A549 (cell line): ENCODE data around the gene TSTD1. TPM values are rescaled to one million over a fixed set of nuclear protein-coding genes. Genes with fewer than 3 reads are reported as not detected.
A peak's percentile ranks its signal among the peaks of the same experiment; 100 is the strongest.

Experiments used
- ATAC-seq, 2 experiments: fragments of 200-7000 bp in 1 of 2; fragments of >200 bp in 1 of 2; cut with Nextera tagmentation in 1 of 2; cut with Tn5 transposase in 1 of 2; 3 replicates each; pipeline versions ENCODE4 v1.8.0 to v1.9.1; 2018 to 2020; ENCODE audit warnings: mild to moderate bottlenecking in 1 of 2, moderate library complexity in 1 of 2
- CTCF ChIA-PET: fragments of 300-600 bp; sonication (Branson Sonifier 250); formaldehyde crosslinking; extraction: SDS; loops from one replicate; lab custom pipeline; 2021; ENCODE audit warnings: antibody characterized with exemption, inconsistent platforms; lab: Yijun Ruan, JAX
- POLR2A ChIA-PET: fragments of 350-600 bp; formaldehyde crosslinking; extraction: SDS; loops from one replicate; lab custom pipeline; 2021; ENCODE audit warnings: antibody characterized with exemption, inconsistent platforms; lab: Yijun Ruan, JAX
- DNase-seq, 2 experiments: peaks; one replicate each; pipeline versions ENCODE4 v3.0.0 to v3.0.0-alpha.2; 2011 to 2016; ENCODE audit warnings: low read depth in 1 of 2, low spot score in 1 of 2
- FAIRE-seq: peaks from 2 replicates; lab custom pipeline; 2011; peaks lifted over from hg19 to GRCh38; lab: Jason Lieb, UNC
- H3K27ac ChIP-seq, 2 experiments: fragments of >200 bp; sonication (Bioruptor Twin); formaldehyde crosslinking; 3 replicates each; pipeline ENCODE4 v1.5.1; 2016 to 2017
- H3K4me1 ChIP-seq: fragments of >200 bp; sonication (Bioruptor Twin); formaldehyde crosslinking; 3 replicates; pipeline ENCODE4 v1.6.1; 2016
- H3K4me2 ChIP-seq: fragments of >200 bp; sonication (Bioruptor Twin); formaldehyde crosslinking; 3 replicates; pipeline ENCODE4 v1.6.1; 2016
- H3K4me3 ChIP-seq: fragments of >200 bp; sonication (Bioruptor Twin); formaldehyde crosslinking; 3 replicates; pipeline ENCODE4 v1.5.1; 2016
- H3K9me3 ChIP-seq: fragments of >200 bp; sonication (Bioruptor Twin); formaldehyde crosslinking; 3 replicates; pipeline ENCODE4 v1.6.1; 2016
- ATOH8 ChIP-seq: fragments of 250-450 bp; sonication (Bioruptor Pico); IDR thresholded peaks from 2 replicates; pipeline ENCODE4 v1.5.0; 2020; ENCODE audit warnings: low read depth, mild to moderate bottlenecking, moderate library complexity
- BHLHE40 ChIP-seq: IDR thresholded peaks from 2 replicates; pipeline ENCODE4 v1.6.1; 2012; ENCODE audit warnings: low read depth, low read length, inconsistent platforms
- CEBPB ChIP-seq, 2 experiments: fragments of >200 bp in 1 of 2; sonication (Bioruptor Twin) in 1 of 2; formaldehyde crosslinking in 1 of 2; IDR thresholded peaks; 2 replicates each; pipeline ENCODE4 v1.6.1; 2012 to 2016
- CHD2 ChIP-seq: fragments of 150-350 bp; IDR thresholded peaks from 2 replicates; pipeline ENCODE4 v1.6.1; 2014; ENCODE audit warnings: low read length; ENCODE audit not compliant: partially characterized antibody
- CHD4 ChIP-seq: fragments of 200-600 bp; sonication (generic); IDR thresholded peaks from 2 replicates; pipeline ENCODE4 v1.6.1; 2016; ENCODE audit warnings: antibody characterized with exemption, mild to moderate bottlenecking, borderline replicate concordance
- EHMT2 ChIP-seq: fragments of 200-600 bp; sonication (generic); IDR thresholded peaks from 2 replicates; pipeline ENCODE4 v1.6.1; 2016; ENCODE audit warnings: antibody characterized with exemption, low read depth, mild to moderate bottlenecking, moderate library complexity
- ELK1 ChIP-seq: fragments of 150-350 bp; IDR thresholded peaks from 2 replicates; pipeline ENCODE4 v1.6.1; 2014; ENCODE audit warnings: low read depth, mild to moderate bottlenecking, low read length
- EP300 ChIP-seq, 2 experiments: fragments of >200 bp; sonication (Bioruptor Twin); formaldehyde crosslinking; IDR thresholded peaks; 2 replicates in 1 of 2; 3 replicates in 1 of 2; pipeline ENCODE4 v1.6.1; 2016 to 2017
- ESRRA ChIP-seq: fragments of 150-350 bp; IDR thresholded peaks from 2 replicates; pipeline ENCODE4 v1.6.1; 2014; ENCODE audit warnings: mild to moderate bottlenecking, low read length, borderline replicate concordance
- FOSB ChIP-seq: fragments of 250-450 bp; sonication (Bioruptor Pico); IDR thresholded peaks from 2 replicates; pipeline ENCODE4 v1.5.0; 2020; ENCODE audit warnings: mild to moderate bottlenecking, moderate library complexity
- FOSL2 ChIP-seq, 2 experiments: fragments of 450-650 bp in 1 of 2; fragments of >200 bp in 1 of 2; sonication (Bioruptor Twin) in 1 of 2; formaldehyde crosslinking; IDR thresholded peaks; 2 replicates each; pipeline versions ENCODE4 v1.5.0 to v1.6.1; 2016 to 2020; ENCODE audit warnings: mild to moderate bottlenecking in 1 of 2, moderate library complexity in 1 of 2
- GATA3 ChIP-seq: IDR thresholded peaks from 2 replicates; pipeline ENCODE4 v1.6.1; 2012; ENCODE audit warnings: borderline replicate concordance
- HES2 ChIP-seq: fragments of >200 bp; sonication (Bioruptor Twin); formaldehyde crosslinking; IDR thresholded peaks from 2 replicates; pipeline ENCODE4 v1.6.1; 2016
- HOXB13 ChIP-seq: fragments of 250-450 bp; sonication (Bioruptor Pico); IDR thresholded peaks from 2 replicates; pipeline ENCODE4 v1.5.0; 2020; ENCODE audit warnings: low read depth, mild to moderate bottlenecking, moderate library complexity
- JUN ChIP-seq, 2 experiments: fragments of >200 bp; sonication (Bioruptor Twin); formaldehyde crosslinking; IDR thresholded peaks; 2 replicates in 1 of 2; 3 replicates in 1 of 2; pipeline ENCODE4 v1.6.1; 2016 to 2017
- KDM5A ChIP-seq: fragments of 200-600 bp; sonication (generic); IDR thresholded peaks from 2 replicates; pipeline ENCODE4 v1.6.1; 2016; ENCODE audit warnings: antibody characterized with exemption, mild to moderate bottlenecking
- MAFK ChIP-seq: fragments of 450-650 bp; IDR thresholded peaks from 2 replicates; pipeline ENCODE4 v1.6.1; 2014; ENCODE audit not compliant: partially characterized antibody
- MYC ChIP-seq: IDR thresholded peaks from 2 replicates; pipeline ENCODE4 v1.6.1; 2012; ENCODE audit warnings: mild to moderate bottlenecking, inconsistent platforms, low read length, improper control_type of control experiment, borderline replicate concordance
- NPAS2 ChIP-seq: fragments of 250-450 bp; sonication (Bioruptor Pico); IDR thresholded peaks from 2 replicates; pipeline ENCODE4 v1.8.0; 2022; ENCODE audit warnings: mild to moderate bottlenecking, moderate library complexity, borderline replicate concordance
- NR3C1 ChIP-seq: fragments of >200 bp; sonication (Bioruptor Twin); formaldehyde crosslinking; IDR thresholded peaks from 3 replicates; pipeline ENCODE4 v1.6.1; 2017
- PHF8 ChIP-seq: fragments of 200-600 bp; sonication (generic); IDR thresholded peaks from 2 replicates; pipeline ENCODE4 v1.6.1; 2016; ENCODE audit warnings: low read depth, mild to moderate bottlenecking, antibody characterized with exemption, moderate library complexity, borderline replicate concordance
- POLR2AphosphoS2 ChIP-seq: conservative IDR thresholded peaks from 2 replicates; pipeline ENCODE4 v1.6.1; 2012; ENCODE audit warnings: low read length, improper control_type of control experiment, inconsistent platforms
- RFX5 ChIP-seq: fragments of 450-650 bp; IDR thresholded peaks from 2 replicates; pipeline ENCODE4 v1.7.1; 2014; ENCODE audit warnings: antibody characterized with exemption, mild to moderate bottlenecking, moderate library complexity
- RNF2 ChIP-seq: fragments of 200-600 bp; sonication (generic); IDR thresholded peaks from 2 replicates; pipeline ENCODE4 v1.6.1; 2016; ENCODE audit warnings: low read depth, mild to moderate bottlenecking, antibody characterized with exemption, moderate library complexity, borderline replicate concordance
- TFCP2L1 ChIP-seq: fragments of 250-450 bp; sonication (Bioruptor Pico); IDR thresholded peaks from 2 replicates; pipeline ENCODE4 v1.5.0; 2021; ENCODE audit warnings: mild to moderate bottlenecking
- ZC3H11A ChIP-seq: fragments of 450-650 bp; IDR thresholded peaks from 2 replicates; pipeline ENCODE4 v1.6.1; 2014; ENCODE audit warnings: antibody characterized with exemption, mild to moderate bottlenecking
- ZNF302 ChIP-seq: fragments of 250-450 bp; sonication (Bioruptor Pico); IDR thresholded peaks from 2 replicates; pipeline ENCODE4 v1.9.0; 2021; ENCODE audit warnings: inconsistent platforms, mild to moderate bottlenecking, moderate library complexity
- WGBS: methylation state at CpG from one replicate; pipeline ENCODE4 v1.1.6; 2017; ENCODE audit errors: missing lambda C conversion rate; 5-methylcytosine and 5-hydroxymethylcytosine counted together
- polyA plus RNA-seq, 4 experiments: library from polyadenylated mRNA; depleted of rRNA in 3 of 4; stranded (reverse); fragments of >200 nt; fragmentation: RNase III in 1 of 4; extraction: RNeasy Plus Mini Kit Qiagen cat#74134 plus additional on column Dnase treatment in 1 of 4; gene quantifications; 2 replicates in 3 of 4; 3 replicates in 1 of 4; pipeline ENCODE4 v1.2.3, GENCODE V29; 2011 to 2017

Gene TSTD1
- polyA plus RNA-seq, 2 of the 4 experiments (the other 2 are of a cell fraction): 0.17 TPM; not detected in 1

GRCh38 chr1:161079436-161080110 lies 40.8 kb upstream of the TSTD1 start:
- no peaks in the 10 kb centered on the region for H3K9me3 ChIP-seq
- WGBS: 93% methylated on average over 26 of the region's 41 CpGs
- H3K4me2 ChIP-seq: no peak overlapping the region
- ChIA-PET CTCF (interaction anchor here (1.1 to 12.7 kb wide), 5 partner anchors 8 to 82 kb away, joined by 3 to 167 read pairs (median 5); partner anchors contain the start of gene KLHDC9), POLR2A (interaction anchor here (0.9 kb wide), 1 partner anchor 32 kb away, joined by 3 read pairs; no protein-coding TSS in a partner anchor)
- DNase-seq: no peak
- peak overlapping the region in 1 of 2 experiments; percentile 5; a peak in 1 of 6 replicates for H3K27ac ChIP-seq
- FAIRE-seq: no peak
- TF ChIP-seq ELK1 (no peak), EP300 (IDR thresholded peaks at IDR 0.05) (no peak), NPAS2 (CRISPR knock-in tag) (no peak), HES2 (no peak), GATA3 (no peak), MAFK (no peak), FOSB (CRISPR knock-in tag) (no peak), CHD2 (no peak)
- ATAC-seq: no peak
- peaks cover 40% of the 10 kb centered on the region for H3K4me1 ChIP-seq
- no peak overlapping the region for H3K4me3 ChIP-seq

- ChIA-PET CTCF (interaction anchor here (13.9 kb wide), 1 partner anchor 20 kb away, joined by 319 read pairs; the partner anchor contains the start of gene KLHDC9), POLR2A (no interaction called here)
- Histone ChIP-seq H3K4me2 (no peak overlapping the region), H3K4me1 (peaks cover 26% of the 10 kb centered on the region), H3K9me3 (no peaks in the 10 kb centered on the region), H3K4me3 (no peak overlapping the region), H3K27ac (peak overlapping the region in 1 of 2 experiments; percentile 45; a peak in 2 of 6 replicates)
- ATAC-seq (no peak), FAIRE-seq (no peak), DNase-seq (no peak)
- WGBS: 86% methylated on average over 8 of the region's 9 CpGs
- TF ChIP-seq CEBPB (IDR thresholded peaks at IDR 0.05) (no peak), RFX5 (no peak), JUN (IDR thresholded peaks at IDR 0.05) (no peak), TFCP2L1 (CRISPR knock-in tag) (no peak), PHF8 (no peak), BHLHE40 (no peak), EP300 (IDR thresholded peaks at IDR 0.05) (no peak), KDM5A (no peak), ESRRA (no peak)
Measured at GRCh38 chr1:161077426-161077825, 38.7 kb upstream of the TSTD1 start.

- no peak overlapping the region for H3K4me3 ChIP-seq
- ChIA-PET CTCF (interaction anchor here (8.0 to 13.9 kb wide), 2 partner anchors 11 to 21 kb away, joined by 74 to 319 read pairs; partner anchors contain the start of genes KLHDC9 and NECTIN4), POLR2A (interaction anchor here (0.6 kb wide), 1 partner anchor 283 kb away, joined by 3 read pairs; no protein-coding TSS in a partner anchor)
- no peak for DNase-seq
- no peak for FAIRE-seq
- no peak overlapping the region for H3K27ac ChIP-seq
- TF ChIP-seq FOSL2 (IDR thresholded peaks at IDR 0.05): no peak
- TF ChIP-seq FOSL2 (CRISPR knock-in tag; IDR thresholded peaks at IDR 0.05): no peak
- TF ChIP-seq CHD4: no peak
- no peak for TF ChIP-seq HOXB13 (CRISPR knock-in tag)
- TF ChIP-seq ATOH8 (CRISPR knock-in tag): no peak
- no peak for TF ChIP-seq NR3C1
- TF ChIP-seq POLR2AphosphoS2: no peak
- TF ChIP-seq PHF8: no peak
- no peak for TF ChIP-seq ZC3H11A
- TF ChIP-seq MYC: no peak
- no peak for TF ChIP-seq ELK1
- no peak for TF ChIP-seq RNF2
- no peak for TF ChIP-seq EHMT2
- TF ChIP-seq ZNF302: no peak
- peaks cover 28% of the 10 kb centered on the region for H3K4me1 ChIP-seq
- no peak overlapping the region for H3K4me2 ChIP-seq
- H3K9me3 ChIP-seq: no peaks in the 10 kb centered on the region
- ATAC-seq: no peak
Measured at GRCh38 chr1:161076410-161076809, 37.6 kb upstream of the TSTD1 start.
